Esophagus squamous epithelium (tissue), 5 donors: ENCODE results near the gene RNF187. TPM values are rescaled to one million over a fixed set of nuclear protein-coding genes. Genes with fewer than 3 reads are reported as not detected.

ENCODE experiments used
- DNase-seq: peaks from one replicate; lab custom pipeline; 2025; lab: John Stamatoyannopoulos, UW
- H3K27ac ChIP-seq, 4 donors: fragments of 200-600 bp; sonication (generic); one replicate each; pipeline ENCODE4 v1.5.1; 2016 to 2019; ENCODE audit warnings: mild to moderate bottlenecking in 1 of 4
- H3K27me3 ChIP-seq, 4 donors: fragments of 200-600 bp; sonication (generic); 1 replicate in 3 of 4; 2 replicates in 1 of 4; pipeline versions ENCODE4 v1.5.1 to v1.6.0; 2017 to 2021; ENCODE audit warnings: antibody characterized with exemption in 1 of 4
- H3K36me3 ChIP-seq, 3 donors: fragments of 200-600 bp; sonication (generic); one replicate each; pipeline ENCODE4 v1.5.1; 2016 to 2019
- H3K4me1 ChIP-seq, 3 donors: fragments of 200-600 bp; sonication (generic); one replicate each; pipeline ENCODE4 v1.5.1; 2017 to 2019
- H3K4me3 ChIP-seq, 4 donors: fragments of 200-600 bp; sonication (generic); 1 replicate in 3 of 4; 2 replicates in 1 of 4; pipeline ENCODE4 v1.5.1; 2016 to 2019; ENCODE audit warnings: mild to moderate bottlenecking in 2 of 4, moderate library complexity in 1 of 4
- H3K9me3 ChIP-seq, 3 donors: fragments of 200-600 bp; sonication (generic); one replicate each; pipeline ENCODE4 v1.5.1; 2016 to 2019
- CTCF ChIP-seq, 6 experiments: fragments of 450-650 bp in 4 of 6; fragments of 200-600 bp in 2 of 6; sonication (generic) in 2 of 6; IDR thresholded peaks; one replicate each; pipeline ENCODE4 v1.5.1; 2016 to 2019; ENCODE audit warnings: antibody characterized with exemption in 6 of 6, mild to moderate bottlenecking in 4 of 6, moderate library complexity in 4 of 6
- POLR2A ChIP-seq, 4 donors: fragments of 450-650 bp; IDR thresholded peaks; one replicate each; pipeline ENCODE4 v1.6.1; 2017; ENCODE audit warnings: antibody characterized with exemption in 4 of 4, mild to moderate bottlenecking in 4 of 4, moderate library complexity in 3 of 4
- WGBS, 2 donors: methylation state at CpG; one replicate each; pipeline ENCODE4 v1.1.5; 2018; 5-methylcytosine and 5-hydroxymethylcytosine counted together
- intact Hi-C: fragments of 100-400 bp; cut with DNase I; formaldehyde crosslinking; loops from one replicate; pipeline ENCODE4 v1.15.0; 2022
- total RNA-seq, 4 donors: library from RNA; depleted of rRNA; stranded (reverse); fragments of >200 nt; gene quantifications; one replicate each; pipeline ENCODE4 v1.1.0, GENCODE V29; 2016
- donor health status: DM: yes; HTN: yes; CAD: no.

RNF187 gene
- total RNA-seq, 4 donors from 2014 or later = 33.4 to 74.7 (median 60.0) TPM

DNA sequence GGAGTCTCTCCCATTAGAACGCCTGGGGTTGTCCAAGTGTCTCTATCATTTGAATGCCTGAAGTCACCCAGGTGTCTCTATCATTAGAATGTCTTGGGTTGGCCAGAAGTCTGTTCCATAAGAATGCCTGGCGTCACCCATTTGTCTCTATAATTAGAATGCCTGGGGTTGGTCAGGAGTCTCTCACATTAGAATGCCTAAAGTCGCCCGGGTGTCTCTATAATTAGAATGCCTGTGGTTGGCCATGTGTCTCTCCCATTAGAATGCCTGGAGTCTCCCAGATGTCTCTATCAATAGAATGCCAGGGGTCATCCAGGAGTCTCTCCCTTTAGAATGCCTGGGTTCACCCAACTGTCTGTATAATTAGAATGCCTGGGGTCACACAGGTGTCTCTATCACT is 54.5 kb downstream of the RNF187 start:
- H3K27ac ChIP-seq = no peak overlapping the region
- intact Hi-C loops = no loop called here
- H3K4me1 ChIP-seq = no peaks in the 10 kb centered on the region
- peaks cover 0 to 48% (median 0%) of the 10 kb centered on the region in 4 donors for H3K27me3 ChIP-seq
- DNase-seq = no peak
- TF ChIP-seq POLR2A (IDR thresholded peaks at IDR 0.05) (no peak), CTCF (IDR thresholded peaks at IDR 0.05) (no peak)
- H3K36me3 ChIP-seq = no peaks in the 10 kb centered on the region
- H3K4me3 ChIP-seq = no peak overlapping the region
- no peaks in the 10 kb centered on the region for H3K9me3 ChIP-seq
- 79 to 100% methylated on average over 1 to 4 of the region's 4 CpGs for WGBS, 2 donors

DNA sequence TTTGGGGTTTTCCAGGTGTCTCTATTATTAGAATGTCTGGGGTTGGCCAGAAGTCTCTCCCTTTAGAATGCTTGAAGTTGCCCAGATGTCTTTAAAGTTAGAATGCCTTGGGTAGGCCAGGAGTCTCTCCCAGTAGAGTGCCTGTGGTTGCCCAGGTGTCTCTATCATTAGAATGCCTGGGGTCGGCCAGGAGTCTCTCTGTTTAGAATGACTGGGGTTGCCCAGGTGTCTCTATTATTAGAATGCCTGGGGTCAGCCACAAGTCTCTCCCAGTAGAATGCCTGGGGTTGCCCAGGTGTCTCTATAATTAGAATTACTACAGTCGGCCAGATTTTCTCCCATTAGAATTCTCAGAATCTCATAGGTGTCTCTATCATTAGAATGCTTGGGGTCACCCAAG is 55.2 kb downstream of the RNF187 start:
- no peak overlapping the region for H3K27ac ChIP-seq
- H3K9me3 ChIP-seq = no peaks in the 10 kb centered on the region
- no peaks in the 10 kb centered on the region for H3K4me1 ChIP-seq
- H3K4me3 ChIP-seq = no peak overlapping the region
- WGBS, 2 donors = 37 to 63% methylated on average over 1 to 2 of the region's 2 CpGs
- intact Hi-C loops = no loop called here
- no peak for DNase-seq
- H3K27me3 ChIP-seq = peaks cover 0 to 48% (median 0%) of the 10 kb centered on the region in 4 donors
- H3K36me3 ChIP-seq = no peaks in the 10 kb centered on the region
- TF ChIP-seq CTCF (IDR thresholded peaks at IDR 0.05) (no peak), POLR2A (IDR thresholded peaks at IDR 0.05) (no peak)

DNA sequence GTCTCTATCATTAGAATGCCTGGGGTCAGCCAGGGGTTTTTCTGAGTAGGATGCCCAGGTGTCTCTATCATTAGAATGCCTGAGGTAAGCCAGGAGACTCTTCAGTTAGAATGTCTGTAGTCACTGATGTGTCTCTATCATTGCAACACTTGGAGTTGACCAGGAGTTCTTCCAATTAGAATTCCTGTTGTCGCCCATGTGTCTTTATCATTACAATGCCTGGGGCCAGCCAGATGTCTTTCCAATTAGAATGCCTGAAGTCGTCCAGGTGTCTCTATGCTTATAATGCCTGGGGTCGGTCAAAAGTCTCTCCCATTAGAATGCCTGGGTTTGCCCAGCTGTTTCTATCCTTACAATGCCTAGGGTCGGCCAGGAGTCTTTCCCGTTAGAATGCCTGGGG is 55.8 kb downstream of the RNF187 start:
- H3K4me3 ChIP-seq = no peak overlapping the region
- TF ChIP-seq CTCF (IDR thresholded peaks at IDR 0.05) (no peak), POLR2A (IDR thresholded peaks at IDR 0.05) (no peak)
- H3K27ac ChIP-seq = no peak overlapping the region
- intact Hi-C loops = no loop called here
- H3K4me1 ChIP-seq = no peaks in the 10 kb centered on the region
- H3K36me3 ChIP-seq = no peaks in the 10 kb centered on the region
- peaks cover 0 to 49% (median 0%) of the 10 kb centered on the region in 4 donors for H3K27me3 ChIP-seq
- H3K9me3 ChIP-seq = no peaks in the 10 kb centered on the region
- no peak for DNase-seq
- 63 to 65% methylated on average over 4 to 5 of the region's 5 CpGs for WGBS, 2 donors

- H3K4me1 ChIP-seq = no peaks in the 10 kb centered on the region
- no peaks in the 10 kb centered on the region for H3K9me3 ChIP-seq
- peaks cover 0 to 50% (median 0%) of the 10 kb centered on the region in 4 donors for H3K27me3 ChIP-seq
- WGBS, 2 donors = 70 to 79% methylated on average over 3 of the region's 3 CpGs
- no peak for DNase-seq
- TF ChIP-seq POLR2A (IDR thresholded peaks at IDR 0.05) (no peak), CTCF (IDR thresholded peaks at IDR 0.05) (no peak)
- H3K4me3 ChIP-seq = no peak overlapping the region
- H3K27ac ChIP-seq = no peak overlapping the region
- H3K36me3 ChIP-seq = no peaks in the 10 kb centered on the region
- intact Hi-C loops = no loop called here
Measured at GRCh38 chr1:228543396-228543795, 56.2 kb downstream of the RNF187 start.

- H3K36me3 ChIP-seq = no peaks in the 10 kb centered on the region
- intact Hi-C loops = no loop called here
- no peak overlapping the region for H3K4me3 ChIP-seq
- H3K27ac ChIP-seq = no peak overlapping the region
- no peaks in the 10 kb centered on the region for H3K4me1 ChIP-seq
- no peaks in the 10 kb centered on the region for H3K9me3 ChIP-seq
- WGBS, 2 donors = 43 to 62% methylated on average over 5 to 6 of the region's 7 CpGs
- peaks cover 0 to 43% (median 0%) of the 10 kb centered on the region in 4 donors for H3K27me3 ChIP-seq
- DNase-seq = no peak
- TF ChIP-seq CTCF (IDR thresholded peaks at IDR 0.05) (no peak), POLR2A (IDR thresholded peaks at IDR 0.05) (no peak)
Measured at GRCh38 chr1:228544021-228544850, 57.1 kb downstream of the RNF187 start.
